Fibroblast of villous mesenchyme (primary cell): ENCODE measurements around the gene GTF3C4. TPM values are rescaled to one million over a fixed set of nuclear protein-coding genes. Genes with fewer than 3 reads are reported as not detected.

ENCODE experiments used
- DNase-seq: peaks from one replicate; pipeline ENCODE4 v3.0.0-alpha.2; 2010; ENCODE audit warnings: low read depth
- H3K4me3 ChIP-seq: 2 replicates; pipeline ENCODE4 v1.5.1; 2011; ENCODE audit warnings: low read depth, mild to moderate bottlenecking, low read length
- CTCF ChIP-seq: IDR thresholded peaks from 2 replicates; pipeline ENCODE4 v1.5.1; 2012; ENCODE audit warnings: low read depth, mild to moderate bottlenecking, low read length; ENCODE audit not compliant: insufficient read depth
- total RNA-seq: library from RNA; depleted of rRNA; stranded (reverse); fragments of >200 nt; gene quantifications from 2 replicates; pipeline ENCODE4 v1.2.3, GENCODE V29; 2012

The GTF3C4 gene
- total RNA-seq, 1 donor, result 22.9 TPM

DNA sequence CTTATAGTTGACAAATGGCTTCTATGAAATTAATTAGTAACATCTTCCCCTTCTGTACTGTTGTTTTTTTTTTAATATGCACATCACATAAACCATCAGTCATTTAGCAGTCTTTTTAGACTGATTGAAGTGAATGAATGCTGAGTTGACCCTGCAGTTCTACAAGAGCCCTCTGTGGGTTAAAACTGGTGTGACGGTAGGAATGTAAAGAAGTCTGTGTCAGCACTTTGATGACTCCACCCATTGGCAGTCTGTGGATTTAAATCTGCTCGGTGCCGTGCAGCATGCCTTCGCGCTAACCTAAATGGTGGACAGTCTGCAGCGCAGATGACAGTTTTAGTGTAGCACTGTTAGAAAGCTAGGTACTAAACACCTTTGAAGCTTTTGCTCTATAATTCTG, 3.1 kb downstream of the GTF3C4 start:
- TF ChIP-seq CTCF, result peak; percentile 41
- peak; percentile 70 for DNase-seq
- peak overlapping the region; percentile 19 for H3K4me3 ChIP-seq

- no peak for DNase-seq
- TF ChIP-seq CTCF, result no peak
- no peak overlapping the region for H3K4me3 ChIP-seq
Observed at GRCh38 chr9:132674485-132674884, 4.2 kb downstream of the GTF3C4 start.

DNA sequence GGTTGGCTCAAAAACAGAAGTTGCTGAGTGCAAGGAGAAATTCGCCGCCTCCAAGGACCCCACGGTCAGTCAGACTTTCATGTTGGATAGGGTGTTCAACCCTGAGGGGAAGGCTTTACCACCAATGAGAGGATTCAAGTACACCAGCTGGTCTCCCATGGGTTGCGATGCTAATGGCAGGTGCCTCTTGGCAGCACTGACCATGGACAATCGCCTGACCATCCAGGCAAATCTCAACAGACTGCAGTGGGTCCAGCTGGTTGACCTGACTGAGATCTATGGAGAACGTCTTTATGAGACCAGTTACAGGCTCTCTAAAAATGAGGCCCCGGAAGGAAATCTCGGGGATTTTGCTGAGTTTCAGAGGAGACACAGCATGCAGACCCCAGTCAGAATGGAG, 7.7 kb downstream of the GTF3C4 start:
- no peak for DNase-seq
- H3K4me3 ChIP-seq, result no peak overlapping the region
- TF ChIP-seq CTCF, result no peak

GRCh38 chr9:132679946-132680625, 9.8 kb downstream of the GTF3C4 start:
- no peak for TF ChIP-seq CTCF
- DNase-seq, result no peak
- no peak overlapping the region for H3K4me3 ChIP-seq

GRCh38 chr9:132681561-132681960, 11.3 kb downstream of the GTF3C4 start:
- TF ChIP-seq CTCF, result no peak
- H3K4me3 ChIP-seq, result no peak overlapping the region
- DNase-seq, result no peak

DNA sequence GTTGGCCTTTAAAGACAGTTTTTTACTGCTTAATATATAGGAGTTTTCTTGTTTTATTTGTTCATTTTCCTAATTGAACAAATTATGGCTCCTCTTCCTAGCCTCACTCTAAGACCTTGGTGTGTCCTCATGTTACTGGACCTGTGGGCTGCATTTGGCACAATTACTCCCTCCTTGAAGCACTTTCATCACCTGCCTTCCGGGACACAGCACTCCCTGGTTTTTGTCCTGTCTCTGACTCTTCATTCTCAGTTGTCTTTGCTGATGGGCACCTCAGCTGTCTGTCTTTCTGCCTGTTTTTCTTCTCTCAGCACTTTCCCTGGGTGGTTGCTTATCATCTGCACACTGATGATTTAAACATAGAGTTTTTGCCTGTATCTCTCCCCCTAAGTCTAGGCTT, 13.6 kb downstream of the GTF3C4 start:
- DNase-seq, result no peak
- no peak for TF ChIP-seq CTCF
- H3K4me3 ChIP-seq, result no peak overlapping the region

GRCh38 chr9:132690696-132691095, 20.4 kb downstream of the GTF3C4 start:
- TF ChIP-seq CTCF, result no peak
- no peak overlapping the region for H3K4me3 ChIP-seq

More at GRCh38 chr9:132690696-132691095, 20.4 kb downstream of the GTF3C4 start:
- DNase-seq, result no peak
